ENCODE measurements around the gene ADCY1. TPM values are rescaled to one million over a fixed set of nuclear protein-coding genes. Genes with fewer than 3 reads are reported as not detected.

Gene ADCY1
- polyA plus RNA-seq, 1 experiment, result 0.26 TPM

GRCh38 chr7:45586542-45587520 is 12.7 kb downstream of the ADCY1 start:
- DNase-seq (ENCODE audit: low read depth), result no peak
- Histone ChIP-seq H3K27me3 (ENCODE audit: control insufficient read depth, insufficient read depth, low read length) (no peaks in the 10 kb centered on the region; the same call in 1 of the 2 replicates), H3K36me3 (ENCODE audit: control insufficient read depth, insufficient read depth, low read length) (no peaks in the 10 kb centered on the region), H3K4me3 (ENCODE audit: low read depth, low read length) (no peak overlapping the region)
- POLR2A ChIA-PET, result no interaction called here
- TF ChIP-seq CTCF (IDR thresholded peaks at IDR 0.05; ENCODE audit: insufficient read depth, low read depth, low read length), result no peak
- CTCF ChIA-PET, result no interaction called here

DNA sequence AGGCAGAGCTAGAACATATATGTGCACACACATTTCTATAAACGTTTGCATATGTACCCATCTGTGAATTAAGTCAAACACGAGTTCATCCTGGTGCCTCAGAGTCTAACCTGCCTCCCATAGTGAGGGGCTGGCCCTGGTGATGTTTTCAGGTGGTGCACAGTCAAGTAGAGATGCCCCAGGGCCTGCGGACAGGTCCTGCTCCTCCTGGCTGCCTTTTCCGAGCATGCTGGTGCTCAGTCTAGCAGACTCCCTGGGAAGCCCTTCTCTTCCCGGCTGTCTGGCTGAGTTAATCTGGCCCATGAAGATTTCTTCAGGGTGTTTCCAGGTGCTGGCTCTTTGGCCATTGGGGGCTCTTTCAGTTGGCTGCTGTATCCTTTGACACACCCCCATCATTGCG is 14.3 kb downstream of the ADCY1 start:
- Histone ChIP-seq H3K27me3 (ENCODE audit: control insufficient read depth, insufficient read depth, low read length) (peaks cover 2% of the 10 kb centered on the region), H3K36me3 (ENCODE audit: control insufficient read depth, insufficient read depth, low read length) (no peaks in the 10 kb centered on the region), H3K4me3 (ENCODE audit: low read depth, low read length) (no peak overlapping the region)
- no peak for DNase-seq (ENCODE audit: low read depth)
- TF ChIP-seq CTCF (IDR thresholded peaks at IDR 0.05; ENCODE audit: insufficient read depth, low read depth, low read length), result no peak
- POLR2A ChIA-PET, result no interaction called here
- CTCF ChIA-PET, result no interaction called here

DNA sequence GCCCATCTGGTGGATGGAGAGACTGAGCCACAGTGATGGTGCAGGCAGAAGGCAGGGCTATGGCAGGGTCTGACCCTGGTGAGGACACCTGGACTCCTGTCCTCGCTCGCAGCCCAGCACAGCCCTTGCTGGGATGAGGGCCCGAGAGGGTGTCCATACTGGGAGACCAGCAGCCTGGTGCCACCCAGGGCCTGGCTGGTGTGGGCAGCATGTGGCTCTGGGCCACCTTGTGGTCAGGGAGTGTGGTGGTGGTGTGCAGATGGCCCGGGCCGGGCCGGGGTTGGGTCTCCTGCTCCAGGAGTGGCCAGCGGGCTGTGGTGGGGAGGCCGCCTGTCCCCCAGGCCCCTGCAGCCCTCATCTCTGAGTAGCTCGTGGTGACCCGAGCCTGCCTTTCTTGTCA is 14.9 kb downstream of the ADCY1 start:
- Histone ChIP-seq H3K27me3 (ENCODE audit: control insufficient read depth, insufficient read depth, low read length) (peaks cover 2% of the 10 kb centered on the region), H3K4me3 (ENCODE audit: low read depth, low read length) (no peak overlapping the region), H3K36me3 (ENCODE audit: control insufficient read depth, insufficient read depth, low read length) (no peaks in the 10 kb centered on the region)
- TF ChIP-seq CTCF (IDR thresholded peaks at IDR 0.05; ENCODE audit: insufficient read depth, low read depth, low read length), result no peak
- DNase-seq (ENCODE audit: low read depth), result no peak
- ChIA-PET CTCF (no interaction called here), POLR2A (no interaction called here)

DNA sequence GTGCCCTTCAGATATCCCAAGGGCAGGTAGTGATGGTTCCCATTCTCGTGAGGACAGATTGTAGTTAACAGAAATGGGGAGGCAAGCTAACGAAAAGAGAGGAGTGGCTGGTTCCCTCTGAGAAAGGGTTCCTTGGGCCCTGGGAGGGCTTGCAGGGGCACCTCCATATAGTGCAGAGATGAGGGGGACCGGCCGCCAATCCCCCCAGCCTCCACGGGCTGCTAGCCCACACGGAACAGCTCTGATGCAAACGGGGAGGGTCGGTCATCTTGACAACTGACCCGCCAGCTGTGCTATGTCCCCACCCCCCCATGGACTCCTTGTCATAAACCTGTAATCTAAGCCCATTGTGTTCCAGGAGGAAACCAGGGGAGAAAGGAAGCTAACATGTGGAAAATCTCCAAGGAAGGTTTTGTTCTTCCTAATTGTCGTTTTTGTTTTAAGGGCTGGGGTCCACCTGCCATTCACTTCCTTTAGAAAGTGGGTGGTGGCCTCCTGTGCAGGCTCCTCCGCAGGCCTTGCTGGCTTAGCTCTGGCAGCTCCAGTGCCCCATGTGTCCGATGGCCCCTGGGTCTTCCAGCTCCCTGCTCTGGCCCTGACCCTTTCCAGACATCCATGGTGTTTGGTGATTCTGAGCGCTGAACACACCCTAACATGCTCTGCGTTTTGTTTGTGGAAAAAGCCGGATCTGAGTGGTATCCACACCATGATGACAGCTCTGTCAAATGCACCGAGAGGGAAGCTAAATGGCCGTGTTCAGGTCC is 15.9 kb downstream of the ADCY1 start:
- CTCF ChIA-PET, result no interaction called here
- Histone ChIP-seq H3K27me3 (ENCODE audit: control insufficient read depth, insufficient read depth, low read length) (peaks cover 2% of the 10 kb centered on the region), H3K4me3 (ENCODE audit: low read depth, low read length) (no peak overlapping the region), H3K36me3 (ENCODE audit: control insufficient read depth, insufficient read depth, low read length) (no peaks in the 10 kb centered on the region)
- POLR2A ChIA-PET, result no interaction called here
- TF ChIP-seq CTCF (IDR thresholded peaks at IDR 0.05; ENCODE audit: insufficient read depth, low read depth, low read length), result no peak
- DNase-seq (ENCODE audit: low read depth), result no peak

DNA sequence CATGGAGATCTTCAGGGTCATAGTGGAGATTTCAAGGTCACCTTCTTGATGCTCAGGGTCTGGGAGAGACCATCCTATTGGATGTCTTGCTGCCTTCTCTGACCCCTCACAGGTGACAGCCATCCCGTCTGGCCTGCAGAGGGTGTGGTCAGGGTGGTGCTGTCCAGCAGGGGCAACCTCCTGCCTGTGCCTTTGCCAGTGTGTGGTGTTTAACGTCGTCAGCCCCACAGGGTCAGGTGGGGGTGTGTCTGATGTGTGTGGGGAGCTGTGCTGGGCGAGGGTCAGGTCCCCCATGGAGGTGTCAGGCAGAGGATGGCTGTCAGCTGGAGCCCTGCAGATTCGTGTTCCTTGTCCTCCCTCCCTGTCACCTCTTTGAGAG is 16.5 kb downstream of the ADCY1 start:
- H3K27me3 ChIP-seq (ENCODE audit: control insufficient read depth, insufficient read depth, low read length), result peaks cover 2% of the 10 kb centered on the region
- no peak overlapping the region for H3K4me3 ChIP-seq (ENCODE audit: low read depth, low read length)
- no peaks in the 10 kb centered on the region for H3K36me3 ChIP-seq (ENCODE audit: control insufficient read depth, insufficient read depth, low read length)
- TF ChIP-seq CTCF (IDR thresholded peaks at IDR 0.05; ENCODE audit: insufficient read depth, low read depth, low read length), result no peak
- ChIA-PET CTCF (no interaction called here), POLR2A (no interaction called here)
- DNase-seq (ENCODE audit: low read depth), result no peak

Data from BJ (cell line).